Embryonic facial prominence (tissue), 1 donor: Measurements from ENCODE around the gene ZNF394.
A peak's percentile ranks its signal among the peaks of the same experiment; 100 is the strongest.

Experiments
- DNase-seq: peaks from one replicate; pipeline ENCODE4 v3.0.0-alpha.2; 2016; ENCODE audit errors: extremely low spot score

ZNF394 gene

DNA sequence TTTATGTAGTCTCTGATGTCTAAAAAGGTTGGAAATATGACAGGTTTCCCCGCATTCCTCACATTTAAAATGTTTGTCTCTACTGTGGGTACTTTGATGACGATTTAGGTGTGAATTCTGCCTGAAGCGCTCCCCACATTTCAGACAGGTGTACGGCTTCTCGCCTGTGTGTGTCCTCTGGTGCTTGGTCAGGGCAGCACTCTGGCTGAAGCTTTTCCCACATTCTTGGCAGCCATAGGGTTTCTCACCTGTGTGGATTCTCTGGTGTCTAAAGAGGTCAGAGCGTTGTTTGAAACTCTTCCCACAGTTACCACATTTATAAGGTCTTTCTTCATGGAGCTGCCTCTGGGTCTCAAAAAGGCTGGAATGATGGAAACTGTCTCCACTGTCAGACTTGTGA is 6.3 kb downstream of the ZNF394 start:
- no peak for DNase-seq

DNA sequence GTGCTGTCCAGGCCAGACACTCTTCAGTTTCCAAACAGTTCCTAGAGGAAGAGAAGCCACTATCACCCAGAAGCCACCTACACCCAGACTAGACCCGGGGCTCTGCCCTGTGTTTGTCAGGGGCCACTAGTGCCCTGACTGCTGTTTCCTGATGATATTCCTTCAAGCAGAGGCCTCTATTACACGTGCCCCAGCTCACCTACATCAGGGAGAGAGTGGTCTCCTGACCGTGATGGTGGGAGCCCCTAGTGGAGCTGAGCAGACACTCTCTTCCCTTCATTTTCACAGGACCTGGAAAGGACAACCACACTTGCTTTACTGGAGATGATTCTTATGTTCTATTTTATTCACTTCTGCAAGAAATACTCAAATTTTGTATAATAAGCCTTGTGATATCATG is 9.2 kb downstream of the ZNF394 start:
- DNase-seq: no peak

DNA sequence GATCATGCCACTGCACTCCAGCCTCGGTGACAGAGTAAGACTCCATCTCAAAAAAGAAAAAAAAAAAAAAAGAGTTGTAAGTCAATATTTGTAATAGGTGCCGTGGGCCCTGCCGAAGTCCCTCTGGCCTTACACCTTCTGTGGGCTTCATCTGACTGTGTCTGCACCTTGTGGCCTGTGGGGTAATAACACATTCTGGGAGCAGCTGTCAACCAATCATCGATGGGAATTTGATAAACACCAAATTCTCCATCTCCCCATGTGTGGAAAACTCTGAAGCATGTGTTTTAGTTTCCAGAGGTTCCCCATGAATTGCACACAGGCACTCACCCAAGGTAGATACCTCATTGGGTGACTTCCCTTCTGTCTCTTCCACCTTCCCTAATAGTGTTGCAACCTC is 10.8 kb downstream of the ZNF394 start:
- DNase-seq: no peak

DNA sequence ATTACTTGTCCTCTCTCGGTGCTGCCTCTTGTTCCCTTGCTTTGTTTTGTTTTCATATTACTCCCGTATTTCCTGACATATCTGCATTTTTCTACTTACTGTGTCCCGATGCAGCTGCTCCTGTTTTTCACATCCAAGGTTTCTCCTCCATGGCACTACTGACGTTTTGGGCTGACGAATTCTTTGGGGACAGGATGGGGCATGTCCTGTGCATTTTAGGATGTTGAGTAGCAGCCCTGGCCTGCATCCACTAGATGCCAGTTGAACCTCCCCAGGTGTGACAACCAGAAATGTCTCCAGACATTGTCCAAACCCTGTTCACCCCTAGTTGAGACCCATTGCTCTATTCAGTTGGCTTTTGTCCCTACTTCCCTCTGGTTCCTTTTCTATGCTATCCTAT is 15.0 kb downstream of the ZNF394 start:
- no peak for DNase-seq

DNA sequence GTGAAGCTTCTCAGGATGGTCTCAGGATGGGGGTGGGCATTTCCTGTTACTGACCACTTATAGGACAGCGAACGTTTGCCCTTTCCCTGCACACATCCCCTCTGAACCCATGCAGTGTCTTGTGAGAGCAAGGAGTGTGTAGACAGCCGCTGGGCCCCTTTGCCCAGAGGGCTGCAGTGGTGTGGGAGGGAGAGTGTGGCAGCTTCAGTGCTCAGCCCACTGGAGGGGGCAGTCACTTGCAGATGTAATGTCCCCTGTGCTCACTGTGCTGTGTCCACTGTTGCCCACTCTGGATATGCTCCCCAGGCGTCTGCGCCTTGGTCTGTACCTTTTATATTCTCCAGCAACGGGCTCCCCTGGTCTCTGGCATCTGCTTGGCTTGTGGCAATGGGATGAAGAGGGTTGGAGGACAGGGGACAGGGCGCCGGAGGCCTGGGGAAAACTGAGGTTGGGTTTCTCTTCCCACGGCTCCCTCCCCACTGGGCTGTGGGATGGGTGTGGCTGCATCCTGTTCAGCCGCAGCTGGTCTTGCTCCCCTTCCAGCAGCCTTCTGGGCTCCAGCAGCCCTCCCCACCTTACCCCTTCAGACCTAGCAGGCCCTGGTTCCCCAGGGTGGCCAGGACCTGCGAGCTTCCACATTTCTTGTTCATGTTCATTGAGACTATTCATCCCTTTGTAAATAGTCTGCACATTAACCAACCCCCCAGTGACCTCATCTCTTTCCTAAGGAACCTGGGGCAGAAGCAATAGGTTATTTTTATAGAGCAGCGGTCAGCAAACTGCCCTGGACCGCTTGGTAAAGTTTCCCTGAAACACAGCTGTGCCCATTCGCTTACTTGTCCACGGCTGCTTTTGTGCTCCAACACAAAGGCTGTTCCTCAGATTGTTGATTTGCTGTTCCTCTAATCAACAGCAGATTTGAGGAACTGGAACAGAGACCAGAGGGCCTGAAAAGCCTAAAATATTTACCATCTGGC is 21.3 kb downstream of the ZNF394 start:
- no peak for DNase-seq

DNA sequence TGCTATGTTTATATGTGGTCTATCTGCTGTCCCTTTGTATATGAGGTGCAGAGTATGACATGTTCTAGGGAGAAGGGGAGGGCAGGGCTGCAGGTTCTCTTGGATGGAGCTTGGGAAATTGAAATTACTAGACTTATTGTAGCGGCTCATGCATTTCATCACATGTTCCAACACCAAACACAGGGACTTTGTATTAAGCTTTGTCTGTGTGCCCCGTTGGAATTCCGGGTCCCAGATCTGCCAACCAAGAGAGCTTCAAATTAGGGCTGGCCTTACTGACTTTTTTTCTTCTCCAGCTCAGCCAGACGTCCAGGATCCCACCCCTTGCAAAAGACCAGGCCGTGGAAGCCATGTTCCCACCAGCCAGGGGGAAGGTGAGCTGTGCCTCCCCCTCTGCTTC is 24.0 kb downstream of the ZNF394 start:
- no peak for DNase-seq

DNA sequence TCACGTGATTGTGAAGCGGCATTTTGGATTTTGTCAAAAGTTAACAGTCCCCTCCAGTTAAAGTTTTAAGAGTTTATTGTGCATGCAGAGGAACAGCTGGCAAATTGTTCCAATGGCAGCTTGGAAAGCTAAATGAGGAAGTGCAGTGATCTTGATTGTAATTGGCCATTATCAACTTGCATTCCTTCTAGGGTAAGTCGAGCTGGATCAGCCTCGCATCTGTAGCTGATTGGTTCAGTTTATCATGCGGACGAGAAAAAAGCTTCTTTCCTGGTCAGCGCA is 26.8 kb downstream of the ZNF394 start:
- no peak for DNase-seq

DNA sequence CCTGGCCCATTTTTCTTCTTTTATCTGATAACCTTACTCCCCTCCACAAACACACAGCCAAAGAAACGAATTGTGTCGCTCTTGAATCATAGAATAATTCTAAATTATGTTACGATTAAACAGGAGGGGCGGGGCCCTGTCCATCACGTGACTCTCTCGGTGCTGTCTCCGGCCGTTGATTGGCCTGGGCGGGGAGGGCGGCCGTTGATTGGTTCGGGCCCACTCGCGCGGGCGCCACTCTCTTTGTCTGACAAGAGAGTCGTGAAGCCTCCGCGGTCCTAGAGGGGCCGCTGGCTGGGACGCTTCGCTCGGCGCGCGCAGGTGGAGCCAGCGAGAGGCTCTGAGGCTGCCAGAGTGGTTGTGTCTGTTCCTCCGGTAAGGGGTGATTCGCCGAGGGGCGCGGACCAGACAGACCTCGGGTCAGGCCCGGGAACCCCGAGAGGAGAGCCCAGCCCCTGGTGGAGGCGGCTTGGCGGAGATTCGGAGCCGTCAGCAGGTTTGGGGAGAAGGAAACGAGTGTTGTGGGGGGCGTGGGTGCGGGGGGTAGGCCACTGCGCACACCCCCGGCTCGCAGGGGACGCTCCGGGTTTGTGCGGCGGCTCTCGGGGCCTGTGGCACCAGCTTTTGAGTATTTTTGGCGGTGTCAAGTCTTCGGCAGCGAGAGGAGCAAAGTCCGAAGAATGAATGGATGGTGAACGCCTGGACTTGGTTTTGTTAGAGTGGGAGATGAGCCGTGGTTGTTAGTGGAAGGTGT is 27.3 kb downstream of the ZNF394 start, which contains the start of gene ZNF789:
Gene ZNF789, plus strand, starts transcription at position 330 of the 754 bp plus-strand sequence. CDS start 3,567 bp downstream, outside the sequence.
- DNase-seq: peak; percentile 90

DNA sequence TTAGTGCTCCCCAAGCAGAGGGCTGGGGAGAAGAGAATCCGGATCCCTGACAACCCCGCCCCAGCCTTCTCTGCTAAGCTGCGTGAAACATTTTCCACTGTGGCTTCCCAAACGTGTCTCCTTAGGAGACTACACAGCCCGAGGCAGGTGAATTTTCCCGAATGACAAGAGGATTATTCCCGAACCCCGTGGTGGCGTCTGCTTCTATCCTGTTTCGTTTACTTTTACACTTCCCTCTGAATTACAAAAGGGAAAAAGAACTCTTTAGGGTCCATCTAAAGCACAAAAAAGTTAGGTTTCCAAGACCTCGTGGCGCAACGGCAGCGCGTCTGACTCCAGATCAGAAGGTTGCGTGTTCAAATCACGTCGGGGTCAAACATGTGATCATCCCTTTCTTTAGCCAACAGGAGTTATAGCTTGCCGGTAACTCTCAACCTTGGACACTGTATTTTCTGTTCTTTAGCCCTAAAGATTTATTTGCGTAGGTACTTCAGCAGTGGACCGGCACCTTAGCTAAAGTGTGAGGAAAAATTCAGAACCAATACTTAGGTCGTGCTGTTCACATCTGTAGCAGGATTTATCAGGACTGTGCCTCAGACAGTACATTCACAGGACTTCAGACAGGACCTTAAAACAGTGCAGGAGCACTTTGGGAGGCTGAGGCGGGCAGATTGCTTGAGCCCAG is 30.6 kb downstream of the ZNF394 start:
- no peak for DNase-seq

DNA sequence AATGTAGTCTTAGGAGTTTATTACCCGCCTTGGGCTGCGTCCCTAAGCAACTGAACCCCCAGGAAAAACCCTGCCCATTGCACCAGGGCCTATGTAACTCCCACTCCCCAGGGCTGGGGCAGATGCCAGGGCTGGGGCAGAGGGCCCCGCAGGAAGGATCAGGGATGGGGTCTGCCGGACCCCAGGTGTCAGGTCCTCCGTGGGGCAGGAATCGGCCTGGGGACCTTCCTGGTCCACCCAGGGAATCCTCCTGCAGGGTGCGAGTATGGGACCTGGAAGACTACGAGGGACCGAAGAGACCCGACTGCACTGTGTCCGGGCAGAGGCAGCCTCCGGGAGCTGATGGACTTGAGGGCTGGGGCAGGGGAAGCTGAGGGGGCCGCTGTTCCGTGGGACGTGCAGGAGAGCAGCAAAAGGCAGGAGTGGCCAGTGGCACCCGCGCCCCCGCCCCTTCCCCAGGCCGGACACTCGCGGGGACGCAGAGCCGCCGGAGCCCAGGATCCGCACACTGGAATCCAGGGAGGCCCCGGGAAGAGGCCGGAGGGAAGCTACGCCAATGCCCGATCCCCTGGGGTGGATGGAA is 31.7 kb downstream of the ZNF394 start:
- no peak for DNase-seq

DNA sequence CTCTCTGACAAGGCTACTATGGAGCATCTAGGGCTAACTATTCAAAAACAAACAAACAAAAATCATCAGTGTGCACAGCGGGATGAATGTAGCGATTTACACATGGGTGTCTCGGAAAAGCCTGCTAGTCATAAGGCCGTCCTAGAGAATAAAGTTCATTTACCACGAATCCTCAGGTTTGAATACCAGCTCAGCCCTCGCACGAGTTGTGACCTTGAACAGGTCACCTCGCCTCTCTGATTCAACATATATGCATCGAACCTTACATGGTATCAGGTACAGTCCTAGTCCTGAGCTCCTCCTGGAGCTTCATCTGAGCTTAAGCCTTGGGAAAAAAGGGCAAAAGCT is 34.7 kb downstream of the ZNF394 start:
- DNase-seq: no peak

DNA sequence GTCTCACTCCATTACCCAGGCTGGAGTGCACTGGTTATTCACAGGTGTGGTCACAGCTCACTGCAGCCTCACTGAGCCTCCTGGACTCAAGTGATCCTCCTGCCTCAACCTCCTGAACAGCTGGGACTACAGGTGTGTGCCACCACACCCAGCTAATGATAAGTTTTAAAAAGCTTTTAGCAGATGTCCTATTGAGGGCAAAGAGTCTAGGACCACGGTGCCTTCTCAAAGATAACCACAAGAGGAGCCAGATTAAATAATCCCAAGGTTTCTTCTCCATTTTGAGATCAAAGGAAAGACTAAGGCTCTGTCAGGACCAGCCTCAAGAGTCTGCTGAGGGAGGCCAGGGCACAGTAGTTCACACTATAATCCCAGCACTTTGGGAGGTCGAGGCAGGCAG is 38.9 kb downstream of the ZNF394 start:
- no peak for DNase-seq

DNA sequence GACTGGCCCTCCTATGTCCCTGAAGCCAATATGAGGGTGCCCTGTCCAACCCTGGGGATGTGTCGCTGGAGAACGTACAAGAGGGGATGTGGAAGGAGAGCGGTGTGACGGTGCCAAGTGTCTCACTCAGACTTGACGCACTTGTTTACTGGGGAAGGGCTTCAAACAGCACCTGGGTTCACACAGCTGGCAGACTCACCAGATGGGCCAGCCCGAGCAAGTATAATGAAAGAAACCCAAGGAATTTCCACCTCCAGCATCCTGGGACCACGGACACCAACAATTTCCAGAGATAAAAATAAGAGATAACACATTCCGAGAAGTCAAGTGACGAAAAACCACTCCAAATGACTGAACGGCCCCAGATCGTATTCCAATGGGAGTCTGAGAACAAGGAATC is 39.4 kb downstream of the ZNF394 start:
- no peak for DNase-seq

DNA sequence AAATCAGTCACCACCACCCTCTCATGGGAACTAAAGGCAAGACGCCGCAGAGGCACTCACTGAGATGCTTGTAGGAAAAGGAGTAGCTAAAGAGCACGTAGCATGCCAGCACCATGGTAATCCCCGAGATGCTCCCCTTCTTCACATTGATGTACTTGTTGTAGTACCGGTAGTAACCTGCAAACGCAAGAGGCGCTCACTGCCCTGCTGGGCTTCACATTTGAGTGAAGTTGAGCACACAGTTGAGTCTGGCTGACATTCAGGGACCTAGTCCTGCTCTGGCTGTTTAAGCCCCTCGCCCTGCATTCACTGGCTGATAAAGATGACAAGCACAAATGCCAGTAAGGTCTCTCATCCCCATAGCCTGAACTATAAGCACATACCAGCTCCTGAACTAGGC is 41.0 kb downstream of the ZNF394 start:
- DNase-seq: no peak

DNA sequence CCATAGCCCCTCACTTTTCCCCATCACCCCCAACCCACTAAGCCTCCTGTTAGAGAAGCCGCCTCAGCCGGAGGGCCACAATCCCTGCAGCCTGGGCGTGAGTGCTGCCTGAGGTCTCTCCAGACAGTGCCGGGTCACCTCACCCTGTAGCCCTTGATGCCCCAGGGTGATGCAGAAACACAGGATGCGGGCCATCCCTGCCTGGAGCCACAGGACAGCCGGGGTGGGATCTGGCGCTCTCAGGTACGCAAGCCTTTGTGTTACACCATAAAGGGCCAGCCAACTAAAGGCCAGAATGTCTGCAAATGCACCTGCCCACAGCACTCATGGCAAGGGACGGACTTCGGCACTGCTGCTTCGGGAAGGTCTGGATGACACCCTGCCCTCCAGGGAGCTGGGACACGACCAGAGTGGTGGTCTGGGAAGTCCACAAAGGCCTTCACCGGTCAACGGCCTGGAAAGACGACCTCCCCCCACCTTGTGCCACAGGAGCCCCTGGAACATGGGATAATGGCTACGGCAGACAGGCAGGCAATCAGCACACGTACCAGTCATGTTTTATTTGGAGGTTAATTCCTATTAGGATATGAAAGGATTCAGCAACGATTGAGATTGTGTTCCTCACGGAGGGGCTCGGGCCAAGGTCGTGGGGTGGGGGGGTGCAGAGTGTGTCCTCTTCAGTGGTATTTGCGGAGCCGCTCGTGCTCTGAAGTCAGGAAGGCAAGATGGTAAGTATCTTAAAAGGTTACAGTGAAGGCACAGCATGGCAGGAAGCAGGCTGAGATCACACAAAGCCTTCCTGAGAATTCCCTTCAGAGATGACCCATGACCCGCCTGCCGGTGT is 42.2 kb downstream of the ZNF394 start:
- no peak for DNase-seq

DNA sequence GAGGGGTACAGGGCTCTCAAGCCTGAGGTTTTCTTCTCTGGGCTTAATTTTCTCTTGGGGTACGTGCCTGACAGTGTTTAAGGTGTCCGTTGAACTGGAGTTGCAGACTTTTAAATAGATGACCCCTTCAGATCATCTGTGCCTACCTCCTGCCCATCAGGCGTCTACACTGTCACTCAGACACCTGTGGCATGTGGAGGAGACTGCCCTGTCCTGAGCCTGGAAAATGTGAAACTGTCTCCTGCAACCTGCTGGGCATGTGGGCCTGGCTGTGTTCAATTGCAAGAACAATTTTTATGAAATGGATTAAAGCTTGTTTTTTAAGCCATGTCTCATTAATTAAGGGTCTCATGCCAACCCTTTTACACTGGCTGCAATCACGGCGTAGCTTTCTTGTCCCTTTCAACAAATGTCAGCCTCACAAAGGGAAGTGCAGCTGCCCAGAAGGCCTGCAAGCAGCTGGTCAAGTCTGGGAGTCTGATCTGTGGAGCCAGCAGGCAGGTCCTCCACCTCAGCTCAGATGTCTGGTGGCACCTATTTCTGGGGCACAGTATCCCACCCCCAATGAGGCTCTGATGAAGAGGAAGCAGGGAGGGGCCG is 42.9 kb downstream of the ZNF394 start:
- no peak for DNase-seq

DNA sequence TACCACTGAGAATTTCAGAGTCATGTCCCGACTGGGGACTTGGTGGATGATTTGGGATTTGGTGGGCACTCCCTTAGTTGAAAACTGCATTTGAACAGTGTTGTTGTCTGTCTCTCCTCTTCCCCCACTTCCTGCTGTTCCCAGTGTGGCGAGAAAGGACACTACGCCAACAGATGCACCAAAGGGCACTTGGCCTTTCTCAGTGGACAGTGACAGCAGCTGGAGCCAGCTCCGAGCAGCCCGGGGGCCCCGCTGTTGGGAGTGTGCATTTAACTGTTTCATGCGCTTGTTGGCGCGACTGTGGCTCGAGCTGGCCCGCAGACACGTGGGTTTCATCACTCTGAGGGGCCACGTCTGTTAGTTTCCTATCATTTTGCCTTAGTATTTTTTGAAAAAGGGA is 43.8 kb downstream of the ZNF394 start:
- no peak for DNase-seq

DNA sequence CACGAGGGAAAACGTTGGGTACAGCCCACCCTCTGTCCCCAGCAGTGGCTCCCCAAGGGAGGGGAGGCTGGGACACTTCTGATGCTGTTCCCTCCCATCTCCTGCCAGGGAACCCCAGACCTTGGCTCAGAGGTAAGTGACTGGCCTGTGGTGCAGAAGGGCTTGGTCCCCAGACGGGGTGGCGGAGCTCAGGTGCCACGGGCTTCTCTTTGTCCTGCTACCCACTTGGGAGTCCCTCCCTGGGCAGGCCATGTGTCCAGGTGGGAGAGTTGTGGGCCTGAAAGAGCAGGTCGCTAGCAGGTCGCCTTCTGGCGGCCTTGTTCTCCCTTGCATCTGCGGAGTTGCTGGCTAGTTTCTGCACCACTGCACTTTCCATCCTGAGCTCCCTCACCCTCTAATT is 44.2 kb downstream of the ZNF394 start:
- DNase-seq: no peak

DNA sequence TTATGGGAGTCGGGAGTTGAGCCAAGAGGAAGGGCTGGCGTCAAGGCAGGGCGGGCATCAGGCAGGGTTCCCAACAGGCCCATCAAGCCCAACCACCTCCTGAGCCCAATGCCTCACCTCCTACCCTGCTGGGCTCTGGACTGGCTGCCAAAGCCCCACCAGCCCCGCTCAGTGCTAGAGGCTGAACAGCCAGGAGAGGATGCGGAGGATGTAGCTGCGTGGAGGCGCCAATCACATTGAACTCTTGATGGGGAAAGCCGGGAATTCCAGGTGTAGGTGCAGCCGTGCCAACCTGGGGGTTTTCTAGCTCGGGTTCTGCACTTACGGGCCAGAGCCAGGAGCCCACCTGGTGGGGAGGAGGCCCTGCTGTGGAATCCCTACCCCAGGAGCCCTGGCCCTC is 47.0 kb downstream of the ZNF394 start:
- no peak for DNase-seq

DNA sequence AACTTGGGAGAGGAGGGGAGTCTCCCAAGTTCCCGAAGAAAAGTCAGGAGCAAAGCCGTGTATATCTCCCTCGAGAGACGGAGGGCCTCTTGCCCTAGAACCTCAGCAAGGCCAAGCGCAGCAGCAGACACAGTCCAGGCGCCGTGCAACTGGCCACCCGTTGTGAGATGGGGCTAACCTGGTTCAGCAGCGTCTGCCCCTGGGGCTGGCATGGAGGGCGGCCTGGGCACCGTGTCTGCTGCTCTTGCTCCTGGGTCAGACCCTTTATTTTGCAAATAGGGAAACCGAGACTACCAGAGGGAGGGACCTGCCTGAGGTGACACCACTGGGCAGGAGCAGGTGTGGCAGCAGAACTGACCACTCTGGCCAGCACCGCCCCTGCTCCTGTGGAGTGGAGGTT is 47.5 kb downstream of the ZNF394 start:
- DNase-seq: no peak

DNA sequence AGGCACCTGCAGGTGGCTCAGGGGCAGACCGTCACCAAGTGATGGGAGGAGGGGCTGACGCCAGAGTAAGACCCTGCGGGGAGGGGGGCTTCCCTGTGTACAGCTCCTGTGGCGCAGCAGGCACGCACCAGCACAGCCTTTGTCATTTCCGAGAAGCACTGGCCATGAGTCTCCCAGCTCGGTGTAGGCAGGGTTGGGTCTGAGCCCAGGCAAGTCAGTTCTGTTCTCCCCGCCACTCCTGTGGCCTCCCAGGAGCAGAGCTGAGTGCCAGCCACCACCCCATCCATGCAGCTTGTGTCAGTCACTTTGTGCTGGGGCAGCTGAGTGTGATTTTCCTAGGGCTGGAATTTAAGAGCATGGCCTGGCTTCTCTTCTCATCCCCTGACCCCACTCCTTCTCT is 48.1 kb downstream of the ZNF394 start:
- no peak for DNase-seq
